Stimulated activated CD4-positive, alpha-beta T cell treated with anti-CD3 and anti-CD28 coated beads, Interleukin-15, amount 100 ng/mL, for 48 hours (primary cell): ENCODE data around the gene SLC5A12.

Experiments
- DNase-seq, 2 donors: peaks; one replicate each; pipeline ENCODE4 v3.0.0-alpha.2; 2020; ENCODE audit warnings: low read depth in 2 of 2

The SLC5A12 gene

GRCh38 chr11:26719998-26720397 is 1.9 kb downstream of the SLC5A12 start:
- no peak for DNase-seq

GRCh38 chr11:26719289-26719973 is 2.4 kb downstream of the SLC5A12 start:
- DNase-seq = no peak

- no peak for DNase-seq
Measured at GRCh38 chr11:26717771-26718170, 4.1 kb downstream of the SLC5A12 start.

GRCh38 chr11:26715133-26715532 is 6.7 kb downstream of the SLC5A12 start:
- DNase-seq = no peak

- no peak for DNase-seq
Measured at GRCh38 chr11:26712497-26712896, 9.4 kb downstream of the SLC5A12 start.

GRCh38 chr11:26710489-26710888 is 11.4 kb downstream of the SLC5A12 start:
- no peak for DNase-seq

GRCh38 chr11:26708736-26709456 is 13.0 kb downstream of the SLC5A12 start:
- no peak for DNase-seq

- no peak for DNase-seq
Measured at GRCh38 chr11:26706181-26706580, 15.7 kb downstream of the SLC5A12 start.

- no peak for DNase-seq
Measured at GRCh38 chr11:26704249-26704648, 17.6 kb downstream of the SLC5A12 start.

- DNase-seq = no peak
Measured at GRCh38 chr11:26703411-26704191, 18.3 kb downstream of the SLC5A12 start.

- no peak for DNase-seq
Measured at GRCh38 chr11:26702406-26702805, 19.5 kb downstream of the SLC5A12 start.

GRCh38 chr11:26700574-26701235 is 21.2 kb downstream of the SLC5A12 start:
- DNase-seq = no peak

- no peak for DNase-seq
Measured at GRCh38 chr11:26698224-26698623, 23.6 kb downstream of the SLC5A12 start.

GRCh38 chr11:26696330-26696729 is 25.5 kb downstream of the SLC5A12 start:
- DNase-seq = no peak

GRCh38 chr11:26688701-26689100 is 33.2 kb downstream of the SLC5A12 start:
- DNase-seq = no peak

GRCh38 chr11:26687351-26687750 is 34.5 kb downstream of the SLC5A12 start:
- no peak for DNase-seq

GRCh38 chr11:26677566-26677965 is 44.3 kb downstream of the SLC5A12 start:
- no peak for DNase-seq

GRCh38 chr11:26676641-26677040 is 45.2 kb downstream of the SLC5A12 start:
- DNase-seq = no peak

GRCh38 chr11:26675233-26675928 is 46.5 kb downstream of the SLC5A12 start:
- no peak for DNase-seq

GRCh38 chr11:26665946-26666345 is 55.9 kb downstream of the SLC5A12 start:
- DNase-seq = no peak

- DNase-seq = no peak
Measured at GRCh38 chr11:26665036-26665435, 56.8 kb downstream of the SLC5A12 start.
